CD4-positive, alpha-beta T cell (primary cell): Measurements from ENCODE around the gene HSDL2. TPM values are rescaled to one million over a fixed set of nuclear protein-coding genes. Genes with fewer than 3 reads are reported as not detected.

Source experiments
- ATAC-seq: fragments of 200-7000 bp; cut with Tn5 transposase; one replicate; pipeline ENCODE4 v1.10.0; 2022; ENCODE audit warnings: mild to moderate bottlenecking; ENCODE audit not compliant: poor library complexity
- CTCF ChIA-PET: fragments of 350-600 bp; sonication (Branson Sonifier 250); formaldehyde crosslinking; loops from one replicate; lab custom pipeline; 2021; ENCODE audit warnings: antibody characterized with exemption, inconsistent platforms; lab: Charles Lee
- POLR2A ChIA-PET: fragments of 350-600 bp; sonication (Branson Sonifier 250); formaldehyde crosslinking; loops from one replicate; lab custom pipeline; 2021; ENCODE audit warnings: antibody characterized with exemption, inconsistent platforms; lab: Charles Lee
- DNase-seq, 14 experiments: peaks; one replicate each; pipeline ENCODE4 v3.0.0-alpha.2; 2013 to 2020; ENCODE audit warnings: mixed read lengths in 2 of 14
- H3K27ac ChIP-seq, 2 donors: one replicate each; pipeline versions ENCODE4 v1.5.1 to v1.7.0; 2013; ENCODE audit warnings: low read length in 2 of 2, low read depth in 1 of 2, mild to moderate bottlenecking in 1 of 2
- H3K27me3 ChIP-seq, 2 experiments: 1 replicate in 1 of 2; 2 replicates in 1 of 2; pipeline versions ENCODE4 v1.6.1 to v1.7.0; 2013; ENCODE audit warnings: low read length in 2 of 2, control low read depth in 1 of 2, mild to moderate bottlenecking in 1 of 2, moderate library complexity in 1 of 2; ENCODE audit not compliant: insufficient read depth in 2 of 2, control insufficient read depth in 1 of 2
- H3K36me3 ChIP-seq: one replicate; pipeline ENCODE4 v1.6.1; 2013; ENCODE audit warnings: low read length, control low read depth; ENCODE audit not compliant: insufficient read depth
- H3K4me1 ChIP-seq: one replicate; pipeline ENCODE4 v1.6.1; 2013; ENCODE audit warnings: low read length, control low read depth; ENCODE audit not compliant: insufficient read depth
- H3K4me3 ChIP-seq: one replicate; pipeline ENCODE4 v1.5.1; 2013; ENCODE audit warnings: mild to moderate bottlenecking, low read length, moderate library complexity
- H3K9me3 ChIP-seq, 2 experiments: 1 replicate in 1 of 2; 2 replicates in 1 of 2; pipeline versions ENCODE4 v1.6.1 to v1.7.0; 2013; ENCODE audit warnings: low read length in 2 of 2, mild to moderate bottlenecking in 2 of 2, control low read depth in 1 of 2, moderate library complexity in 1 of 2; ENCODE audit not compliant: control insufficient read depth in 1 of 2, insufficient read depth in 1 of 2
- H3K27ac Mint-ChIP-seq: one replicate; pipeline ENCODE4 v1.8.0; 2020; ENCODE audit warnings: mixed read lengths
- H3K27me3 Mint-ChIP-seq: one replicate; pipeline ENCODE4 v1.8.0; 2021; ENCODE audit warnings: mixed read lengths
- H3K36me3 Mint-ChIP-seq: one replicate; pipeline ENCODE4 v1.8.0; 2021; ENCODE audit warnings: low read depth, mixed read lengths
- H3K4me1 Mint-ChIP-seq: one replicate; pipeline ENCODE4 v1.8.0; 2021; ENCODE audit warnings: low read depth, mixed read lengths
- H3K4me3 Mint-ChIP-seq: one replicate; pipeline ENCODE4 v1.8.0; 2020; ENCODE audit warnings: mild to moderate bottlenecking, mixed read lengths
- H3K9me3 Mint-ChIP-seq: one replicate; pipeline ENCODE4 v1.8.0; 2020; ENCODE audit warnings: mixed read lengths
- CTCF ChIP-seq: fragments of 200-600 bp; IDR thresholded peaks from one replicate; pipeline ENCODE4 v1.8.0; 2022; ENCODE audit warnings: antibody characterized with exemption, mild to moderate bottlenecking
- intact Hi-C, 2 experiments: fragments of 100-400 bp; cut with DNase I in 1 of 2; cut with micrococcal nuclease in 1 of 2; formaldehyde crosslinking; loops; one replicate each; pipeline versions ENCODE4 v1.15.1 to v1.9.0; 2023 to 2025; cut with DNase I, micrococcal nuclease
- total RNA-seq, 174 experiments: library from RNA in 2 of 174; stranded (reverse) in 2 of 174; gene quantifications; one replicate each; pipeline ENCODE4 v1.2.3 and lab custom pipeline; 2021 to 2026

HSDL2 gene
- total RNA-seq, 2 experiments from 2014 or later: 3.8 to 4.9 TPM

DNA sequence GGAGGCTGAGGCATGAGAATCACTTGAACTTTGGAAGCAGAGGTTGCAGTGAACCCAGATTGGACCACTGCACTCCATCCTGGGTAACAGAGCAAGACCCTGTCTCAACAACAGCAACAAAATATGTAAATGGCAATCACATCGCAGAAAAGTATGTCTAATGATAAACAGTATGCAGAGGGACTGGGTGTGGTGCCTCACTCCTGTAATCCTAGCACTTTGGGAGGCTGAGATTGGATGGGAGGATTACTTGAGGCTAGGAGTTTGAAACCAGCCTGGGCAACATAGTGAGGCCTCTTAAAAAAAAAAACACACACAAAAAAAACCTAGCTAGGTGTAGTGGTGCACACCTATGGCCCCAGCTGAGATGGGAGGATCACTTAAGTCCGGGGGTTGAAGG is 40.3 kb downstream of the HSDL2 start:
- Mint-ChIP-seq H3K9me3 (no peaks in the 10 kb centered on the region), H3K4me1 (no peaks in the 10 kb centered on the region), H3K27me3 (no peaks in the 10 kb centered on the region), H3K36me3 (peaks cover 33% of the 10 kb centered on the region), H3K27ac (no peak overlapping the region), H3K4me3 (no peak overlapping the region)
- no peak for TF ChIP-seq CTCF
- Histone ChIP-seq H3K9me3 (no peaks in the 10 kb centered on the region), H3K27ac (no peak overlapping the region), H3K27me3 (no peaks in the 10 kb centered on the region), H3K4me1 (no peaks in the 10 kb centered on the region), H3K4me3 (no peak overlapping the region), H3K36me3 (peaks cover 3% of the 10 kb centered on the region)
- DNase-seq: no peak
- ATAC-seq: no peak
- CTCF ChIA-PET: no interaction called here
- intact Hi-C loops: no loop called here
- POLR2A ChIA-PET: no interaction called here

DNA sequence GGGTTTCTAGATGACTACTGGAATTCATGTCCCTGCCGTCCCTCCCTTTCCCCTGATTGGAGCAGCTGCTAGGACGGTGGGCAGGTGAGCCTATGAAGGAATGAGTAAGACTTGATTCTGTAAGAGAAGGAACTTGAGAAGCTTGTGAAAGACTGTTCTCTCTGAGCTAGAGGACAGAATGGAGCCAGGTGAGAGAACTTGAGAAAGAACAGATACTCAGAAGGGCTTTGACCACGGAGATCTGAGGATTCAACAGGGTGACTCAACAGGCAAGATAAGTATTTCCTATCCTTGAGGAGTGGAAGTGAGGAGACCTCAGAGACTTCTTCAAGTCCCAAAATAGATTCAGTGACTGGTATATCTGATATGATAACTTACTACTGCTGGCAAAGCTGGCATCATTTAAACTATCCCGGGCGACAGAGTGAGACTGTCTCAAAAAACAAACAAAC is 41.9 kb downstream of the HSDL2 start:
- Mint-ChIP-seq H3K27me3 (no peaks in the 10 kb centered on the region), H3K4me1 (no peaks in the 10 kb centered on the region), H3K9me3 (no peaks in the 10 kb centered on the region), H3K36me3 (peaks cover 33% of the 10 kb centered on the region), H3K4me3 (no peak overlapping the region), H3K27ac (no peak overlapping the region)
- no peak for TF ChIP-seq CTCF
- ChIA-PET CTCF (no interaction called here), POLR2A (no interaction called here)
- intact Hi-C loops: no loop called here
- ATAC-seq (no peak), DNase-seq (no peak)
- Histone ChIP-seq H3K4me3 (no peak overlapping the region), H3K9me3 (no peaks in the 10 kb centered on the region), H3K27ac (no peak overlapping the region), H3K4me1 (no peaks in the 10 kb centered on the region), H3K27me3 (no peaks in the 10 kb centered on the region), H3K36me3 (peaks cover under 1% of the 10 kb centered on the region)

DNA sequence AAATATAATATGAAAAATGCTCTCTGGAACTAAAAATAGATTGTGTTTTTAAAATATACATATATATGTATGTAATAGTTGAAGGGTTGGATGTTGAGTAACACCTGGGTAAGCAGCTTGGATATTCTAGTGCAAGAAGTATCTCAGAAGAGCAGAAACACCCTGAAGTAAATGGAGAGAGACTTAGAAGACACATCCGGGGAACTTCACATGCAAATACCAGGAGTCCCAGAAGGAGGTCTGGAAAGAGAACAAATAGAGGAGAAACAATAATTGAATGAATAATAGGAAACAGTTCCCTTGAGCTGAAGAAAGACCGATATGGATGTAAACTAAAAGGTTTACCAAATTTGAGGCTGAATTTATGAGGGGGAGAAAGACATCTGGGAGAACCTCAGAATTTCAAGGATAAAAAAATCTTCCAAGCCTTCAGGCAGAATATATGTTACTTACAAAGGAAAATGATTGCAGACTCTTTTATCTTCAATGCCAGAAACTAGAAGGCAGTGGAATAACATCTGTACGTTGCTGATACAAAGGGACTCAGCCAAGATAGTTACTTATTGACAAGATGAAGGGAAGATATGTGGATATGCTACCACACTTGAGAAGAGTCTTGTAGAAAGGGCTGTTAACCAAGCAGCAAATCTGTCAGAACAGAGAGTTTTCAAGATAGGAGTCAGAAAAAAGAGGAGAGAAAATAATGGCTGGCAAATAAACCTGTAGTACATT is 42.7 kb downstream of the HSDL2 start:
- Mint-ChIP-seq H3K27ac (no peak overlapping the region), H3K4me3 (no peak overlapping the region), H3K27me3 (no peaks in the 10 kb centered on the region), H3K9me3 (no peaks in the 10 kb centered on the region), H3K4me1 (no peaks in the 10 kb centered on the region), H3K36me3 (peaks cover 33% of the 10 kb centered on the region)
- Histone ChIP-seq H3K4me3 (no peak overlapping the region), H3K4me1 (no peaks in the 10 kb centered on the region), H3K9me3 (no peaks in the 10 kb centered on the region), H3K27ac (no peak overlapping the region), H3K27me3 (no peaks in the 10 kb centered on the region), H3K36me3 (no peaks in the 10 kb centered on the region)
- TF ChIP-seq CTCF: no peak
- ChIA-PET CTCF (no interaction called here), POLR2A (no interaction called here)
- ATAC-seq (no peak), DNase-seq (no peak)
- intact Hi-C loops: no loop called here
